PC-9 (cell line): ENCODE results near the gene E2F4. TPM values are rescaled to one million over a fixed set of nuclear protein-coding genes. Genes with fewer than 3 reads are reported as not detected.
A peak's percentile ranks its signal among the peaks of the same experiment; 100 is the strongest.

Experiments
- BruUV-seq: library from RNA; stranded (reverse); fragments of 400-500 nt; replicated peaks from 2 replicates; lab custom pipeline; 2021; lab: Mats Ljungman, UMichigan
- CTCF ChIA-PET: fragments of 300-600 bp; sonication (Branson Sonifier 250); formaldehyde crosslinking; loops from one replicate; lab custom pipeline; 2022; ENCODE audit warnings: antibody characterized with exemption; lab: Charles Lee
- POLR2A ChIA-PET: fragments of 300-600 bp; sonication (Branson Sonifier 250); formaldehyde crosslinking; loops from one replicate; lab custom pipeline; 2022; ENCODE audit warnings: antibody characterized with exemption; ENCODE audit not compliant: unreplicated experiment; lab: Charles Lee
- DNase-seq, 2 experiments: peaks; one replicate each; pipeline versions ENCODE4 v3.0.0 to v3.0.0-alpha.2; 2015 to 2022; ENCODE audit warnings: mixed read lengths in 1 of 2
- H2AFZ ChIP-seq: fragments of 200-600 bp; sonication (generic); 2 replicates; pipeline ENCODE4 v1.8.1; 2017; ENCODE audit warnings: antibody characterized with exemption
- H3F3A ChIP-seq: fragments of 200-600 bp; sonication (generic); 2 replicates; pipeline ENCODE4 v1.8.1; 2017; ENCODE audit warnings: antibody characterized with exemption, mild to moderate bottlenecking, low read depth; ENCODE audit not compliant: insufficient read depth
- H3K27ac ChIP-seq: fragments of 200-600 bp; sonication (generic); 2 replicates; pipeline ENCODE4 v1.6.1; 2016; ENCODE audit warnings: mixed run types
- H3K27me3 ChIP-seq: fragments of 200-600 bp; sonication (generic); 2 replicates; pipeline ENCODE4 v1.6.1; 2016; ENCODE audit warnings: low read depth, mixed run types; ENCODE audit not compliant: insufficient read depth
- H3K36me3 ChIP-seq: fragments of 200-600 bp; sonication (generic); 2 replicates; pipeline ENCODE4 v1.6.1; 2016; ENCODE audit warnings: low read depth, mixed run types
- H3K4me1 ChIP-seq: fragments of 200-600 bp; sonication (generic); replicated peaks from 2 replicates; pipeline ENCODE4 v1.6.1; 2016; ENCODE audit warnings: mixed run types; ENCODE audit not compliant: insufficient read depth
- H3K4me2 ChIP-seq: fragments of 200-600 bp; sonication (generic); 2 replicates; pipeline ENCODE4 v1.6.1; 2017; ENCODE audit warnings: mixed run types
- H3K4me3 ChIP-seq: fragments of 200-600 bp; sonication (generic); 2 replicates; pipeline ENCODE4 v1.6.1; 2016; ENCODE audit warnings: mixed run types
- H3K79me2 ChIP-seq: fragments of 200-600 bp; sonication (generic); 2 replicates; pipeline ENCODE4 v1.6.1; 2017; ENCODE audit warnings: low read depth, mixed run types
- H3K9me2 ChIP-seq: fragments of 200-600 bp; sonication (generic); 2 replicates; pipeline ENCODE4 v1.8.1; 2017; ENCODE audit warnings: mild to moderate bottlenecking; ENCODE audit not compliant: insufficient read depth
- H3K9me3 ChIP-seq: fragments of 200-600 bp; sonication (generic); 2 replicates; pipeline ENCODE4 v1.8.1; 2016; ENCODE audit warnings: low read depth; ENCODE audit not compliant: insufficient read depth
- H4K20me1 ChIP-seq: fragments of 200-600 bp; sonication (generic); 2 replicates; pipeline ENCODE4 v1.8.1; 2017; ENCODE audit not compliant: insufficient read depth
- CTCF ChIP-seq: fragments of 200-600 bp; sonication (generic); conservative IDR thresholded peaks from 2 replicates; pipeline ENCODE4 v1.6.1; 2017; ENCODE audit warnings: mixed run types, antibody characterized with exemption, mild to moderate bottlenecking, moderate library complexity
- EZH2 ChIP-seq: fragments of 200-600 bp; sonication (generic); IDR thresholded peaks from 2 replicates; pipeline ENCODE4 v1.8.0; 2017; ENCODE audit warnings: antibody characterized with exemption, low read depth
- intact Hi-C: fragments of 100-400 bp; cut with micrococcal nuclease; formaldehyde crosslinking; loops from one replicate; pipeline ENCODE4 v1.10.0; 2022; ENCODE audit not compliant: unreplicated experiment
- total RNA-seq: library from RNA; stranded (reverse); gene quantifications from 2 replicates; pipeline ENCODE4 v1.2.3, GENCODE V29; 2021

Gene E2F4
- total RNA-seq, 1 experiment from 2014 or later, result 78.4 TPM

GRCh38 chr16:67177743-67178699, 13.9 kb upstream of the E2F4 start:
- CTCF ChIA-PET, result interaction anchor here (0.6 kb wide), 1 partner anchor 15 kb away, joined by 8 read pairs; no protein-coding TSS in a partner anchor
- peaks cover 46% of the 10 kb centered on the region for H3K4me1 ChIP-seq
- H3K79me2 ChIP-seq, result peaks cover 15% of the 10 kb centered on the region
- no peaks in the 10 kb centered on the region for H3K27me3 ChIP-seq
- peak overlapping the region; percentile 72 for H3K4me3 ChIP-seq
- no TSS peak for BruUV-seq
- H2AFZ ChIP-seq, result peak overlapping the region; percentile 75; the same call in 1 of the 2 replicates
- peak overlapping the region; percentile 48 for H3K27ac ChIP-seq
- no peaks in the 10 kb centered on the region for H3K36me3 ChIP-seq
- peak overlapping the region; percentile 92 for H3K4me2 ChIP-seq
- POLR2A ChIA-PET, result interaction anchor here (0.8 to 1.0 kb wide), 3 partner anchors 9 to 68 kb away, joined by 3 to 16 read pairs (median 5); no protein-coding TSS in a partner anchor
- H3K9me2 ChIP-seq, result no peaks in the 10 kb centered on the region
- no peaks in the 10 kb centered on the region for H3K9me3 ChIP-seq
- H4K20me1 ChIP-seq, result no peaks in the 10 kb centered on the region
- TF ChIP-seq CTCF, result no peak
- no peak for TF ChIP-seq EZH2
- H3F3A ChIP-seq, result peaks cover 50% of the 10 kb centered on the region
- intact Hi-C loops, result no loop called here
- peak; percentile 92 for DNase-seq

- ChIA-PET CTCF (no interaction called here), POLR2A (interaction anchor here (0.6 kb wide), 1 partner anchor 9 kb away, joined by 4 read pairs; no protein-coding TSS in a partner anchor)
- Histone ChIP-seq H3K9me3 (no peaks in the 10 kb centered on the region), H3F3A (peaks cover 40% of the 10 kb centered on the region), H3K27ac (no peak overlapping the region), H3K4me3 (no peak overlapping the region), H3K36me3 (no peaks in the 10 kb centered on the region), H3K27me3 (no peaks in the 10 kb centered on the region), H3K79me2 (peaks cover 16% of the 10 kb centered on the region), H4K20me1 (no peaks in the 10 kb centered on the region), H3K4me1 (peaks cover 44% of the 10 kb centered on the region), H2AFZ (no peak overlapping the region), H3K4me2 (peak overlapping the region; percentile 92), H3K9me2 (no peaks in the 10 kb centered on the region)
- no peak for DNase-seq
- BruUV-seq, result no TSS peak
- intact Hi-C loops, result no loop called here
- no peak; the same call in 1 of the 2 replicates for TF ChIP-seq CTCF
- TF ChIP-seq EZH2, result no peak
Measured at GRCh38 chr16:67179421-67180080, 12.4 kb upstream of the E2F4 start.

- TF ChIP-seq EZH2 (no peak), CTCF (no peak)
- Histone ChIP-seq H3K36me3 (no peaks in the 10 kb centered on the region), H2AFZ (no peak overlapping the region), H3F3A (peaks cover 38% of the 10 kb centered on the region), H3K9me3 (no peaks in the 10 kb centered on the region), H3K4me1 (peaks cover 44% of the 10 kb centered on the region), H3K27ac (no peak overlapping the region), H3K27me3 (no peaks in the 10 kb centered on the region), H3K4me3 (no peak overlapping the region), H3K9me2 (no peaks in the 10 kb centered on the region), H4K20me1 (no peaks in the 10 kb centered on the region), H3K79me2 (peaks cover 16% of the 10 kb centered on the region), H3K4me2 (no peak overlapping the region)
- POLR2A ChIA-PET, result no interaction called here
- DNase-seq, result no peak
- intact Hi-C loops, result no loop called here
- BruUV-seq, result no TSS peak
- CTCF ChIA-PET, result no interaction called here
Measured at GRCh38 chr16:67180166-67180565, 11.8 kb upstream of the E2F4 start.
